ENCODE measurements around the gene DDX39A.
A peak's percentile ranks its signal among the peaks of the same experiment; 100 is the strongest.
"Not testable (repeated sequence)": the region's sequence is repeated elsewhere in the genome, so short reads cannot be mapped to it uniquely, and the experiment has no call there.

Gene DDX39A

DNA sequence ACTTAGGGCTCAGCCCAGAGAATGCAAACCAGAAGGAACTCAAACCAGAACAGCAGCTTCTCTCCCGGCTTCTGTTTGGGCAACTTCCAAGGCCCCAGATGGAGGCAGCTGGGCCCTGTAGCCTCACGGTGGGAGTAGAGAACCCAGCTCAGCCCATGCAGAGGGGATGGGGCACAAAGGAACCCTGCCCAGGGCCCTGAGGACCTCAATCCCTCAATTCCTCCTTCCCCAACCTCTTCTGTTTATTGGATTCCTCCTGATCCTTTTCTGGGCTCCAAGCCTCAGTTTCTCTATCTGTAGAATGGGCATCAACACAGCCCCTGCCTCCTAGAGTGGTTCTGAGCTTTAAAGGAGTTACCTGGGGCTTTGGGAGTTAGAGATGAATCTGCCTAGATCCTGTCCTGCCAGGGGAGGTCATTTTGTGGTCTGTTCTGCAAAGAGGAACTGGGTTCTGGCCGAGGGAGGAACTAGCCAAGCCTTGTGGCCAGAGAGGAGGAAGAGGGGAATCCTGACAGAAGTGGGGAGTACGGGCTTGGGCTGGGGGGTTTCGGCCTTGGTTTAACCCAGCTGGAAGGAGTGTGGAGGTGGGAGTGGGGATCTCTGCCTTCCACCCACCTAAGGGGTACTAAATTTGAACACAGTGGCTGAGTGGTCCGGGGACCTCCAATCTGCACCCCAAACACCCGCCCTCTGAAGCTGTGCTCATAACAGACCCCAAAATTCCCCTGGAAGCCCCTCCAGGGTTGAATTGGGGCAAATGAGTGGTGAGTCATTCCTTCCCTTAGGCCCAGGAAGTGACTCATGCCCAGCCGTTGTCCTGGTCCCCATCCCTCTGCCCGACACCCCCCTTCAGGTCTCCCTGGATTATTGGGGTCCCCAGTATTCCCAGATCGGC is 35.2 kb downstream of the DDX39A start:
- DNase-seq = peak; percentile 46

DNA sequence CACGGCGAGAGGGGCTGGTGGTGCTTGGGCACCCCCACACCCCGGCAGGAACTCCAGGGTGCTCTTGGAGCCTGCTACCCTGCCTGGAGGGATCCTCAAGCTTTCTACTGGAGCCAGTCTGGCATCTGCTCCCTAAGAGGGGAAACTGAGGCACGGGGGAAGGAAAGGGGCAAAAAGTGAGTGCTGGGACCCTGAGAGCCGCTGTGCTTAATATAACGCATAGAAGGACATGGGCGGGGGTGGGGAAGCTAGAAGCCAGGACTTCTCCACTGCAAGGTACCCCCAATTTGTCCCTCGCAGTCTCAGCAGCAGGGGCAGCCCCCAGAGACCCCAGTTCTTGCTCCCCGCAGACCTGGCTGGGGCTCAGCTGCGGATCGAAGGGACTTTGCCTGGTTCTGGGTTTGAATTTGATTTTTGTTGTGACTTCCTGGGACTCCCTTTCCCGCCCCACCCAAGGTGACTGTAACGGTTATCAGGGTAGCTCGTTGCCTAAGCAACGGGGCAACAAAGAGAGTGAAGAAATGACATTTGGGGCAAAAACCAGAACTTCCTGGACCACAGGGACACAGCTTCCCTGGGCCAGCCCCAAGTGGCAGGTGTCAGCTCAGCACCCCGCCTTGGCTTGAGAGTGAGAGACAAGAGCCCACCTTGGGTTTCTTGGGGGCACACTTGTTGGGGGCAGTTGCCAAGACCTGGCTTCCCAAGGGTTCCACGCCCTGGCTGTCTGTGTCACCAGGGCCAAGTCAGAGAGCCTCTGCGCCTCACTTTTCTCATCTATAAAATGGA is 37.3 kb downstream of the DDX39A start:
- peak; percentile 49 for DNase-seq

DNA sequence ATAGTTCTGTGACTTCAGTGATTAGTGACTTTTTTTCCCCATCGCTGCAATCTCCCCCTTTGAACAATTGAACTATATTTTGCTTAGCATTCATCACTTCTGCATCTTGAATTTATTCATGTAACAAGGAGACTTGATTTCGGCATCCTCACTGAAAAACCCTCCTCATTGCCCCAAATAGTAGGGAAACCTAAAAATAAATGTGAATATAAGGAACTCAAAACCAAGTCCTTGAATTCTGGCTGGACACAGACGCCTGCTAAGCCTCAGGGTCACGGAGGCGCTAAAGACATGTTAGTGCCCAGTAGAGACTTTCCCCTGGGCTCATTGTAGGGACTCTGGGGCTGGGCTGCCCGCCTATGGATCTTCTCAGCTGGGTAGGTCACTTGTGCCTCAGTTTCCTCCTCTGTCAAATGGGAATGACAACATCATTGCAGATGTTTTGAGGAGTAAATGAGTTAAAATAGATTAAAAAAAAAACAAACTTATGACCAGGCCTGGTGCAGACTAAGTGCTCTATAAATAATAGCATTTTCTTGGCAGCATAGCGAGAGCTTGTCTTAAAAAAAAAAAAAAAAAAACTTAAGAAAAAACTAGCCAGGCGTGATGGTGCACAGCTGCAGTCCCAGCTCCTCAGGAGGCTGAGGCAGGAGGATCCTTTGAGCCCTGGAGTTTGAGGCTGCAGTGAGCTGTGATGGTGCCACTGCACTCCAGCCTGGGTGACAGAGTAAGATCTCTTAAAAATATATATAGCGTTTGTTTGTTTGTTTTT is 39.7 kb downstream of the DDX39A start:
- no peak for DNase-seq

DNA sequence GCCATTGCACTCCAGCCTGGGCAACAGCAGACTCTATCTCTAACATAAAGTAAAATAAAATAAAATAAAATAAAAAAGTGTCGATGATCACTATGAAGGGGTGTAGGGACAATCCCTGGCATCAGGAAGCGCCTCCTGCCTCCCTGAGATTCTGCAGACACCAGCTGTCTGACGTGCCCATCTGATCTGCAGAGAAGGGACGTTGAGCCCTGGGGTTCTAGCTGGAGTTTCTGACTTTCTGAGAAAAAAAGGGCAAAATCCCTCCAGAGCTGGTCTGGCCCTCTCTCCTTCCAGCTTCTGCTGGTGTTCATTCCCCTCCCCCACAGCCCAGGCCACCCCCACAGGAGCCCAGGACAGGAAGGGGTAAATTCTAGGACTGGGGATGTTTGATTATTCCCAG is 40.3 kb downstream of the DDX39A start:
- DNase-seq = no peak

DNA sequence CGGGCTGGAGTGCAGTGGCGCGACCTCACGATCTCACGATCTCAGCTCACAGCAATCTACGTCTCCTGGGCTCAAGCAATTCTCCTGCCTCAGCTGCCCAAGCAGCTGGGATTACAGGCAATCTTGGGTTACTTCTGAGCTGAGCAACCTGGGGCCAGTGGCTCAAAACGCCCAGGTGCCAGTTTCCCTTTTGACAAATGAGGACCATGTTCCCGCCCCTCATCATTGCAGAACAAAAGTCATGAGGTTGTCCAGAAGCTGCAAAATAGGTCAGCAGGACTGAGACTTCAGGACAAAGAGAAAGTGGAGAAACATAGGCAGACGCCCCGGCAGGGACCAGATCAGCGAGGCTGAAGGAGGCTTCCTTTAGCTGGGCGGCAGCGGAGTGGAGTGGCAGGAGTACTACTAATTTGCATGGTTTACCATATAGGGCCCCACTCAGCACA is 41.2 kb downstream of the DDX39A start:
- DNase-seq = no peak

DNA sequence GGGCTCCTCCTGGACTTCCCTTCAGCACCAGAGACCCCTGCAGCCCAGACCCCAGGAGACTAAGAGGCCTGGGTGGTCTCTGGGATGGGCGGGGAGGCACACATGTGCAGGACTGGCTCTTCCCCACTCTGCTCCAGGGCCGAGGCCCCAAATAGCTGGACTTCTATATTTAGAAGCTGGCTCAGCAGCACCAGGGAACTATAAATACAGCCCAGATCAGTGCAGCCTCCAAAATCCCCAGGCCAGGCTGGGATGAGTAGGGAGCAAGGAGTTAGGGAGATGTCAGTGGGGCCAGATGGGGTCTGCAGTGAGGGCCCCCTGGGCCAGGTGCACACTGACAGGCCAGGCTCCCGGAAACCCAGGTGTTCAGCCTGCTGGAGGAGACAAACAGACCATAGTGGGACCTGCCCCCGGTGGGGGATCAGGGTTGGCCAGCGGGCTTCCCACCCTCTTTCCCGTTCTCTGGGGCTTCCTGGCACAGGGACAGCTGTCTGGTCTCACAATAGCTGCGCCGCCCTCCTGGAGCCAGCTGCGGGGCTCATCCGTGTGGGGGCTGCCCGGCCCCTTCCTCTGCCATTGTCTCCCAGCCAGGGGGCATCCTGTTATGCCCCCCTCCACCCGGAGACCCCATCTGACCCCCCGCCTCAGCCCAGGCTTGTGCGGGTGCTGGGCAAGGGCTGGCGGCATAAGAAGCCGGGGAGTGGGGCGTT is 43.4 kb downstream of the DDX39A start:
- DNase-seq = no peak

DNA sequence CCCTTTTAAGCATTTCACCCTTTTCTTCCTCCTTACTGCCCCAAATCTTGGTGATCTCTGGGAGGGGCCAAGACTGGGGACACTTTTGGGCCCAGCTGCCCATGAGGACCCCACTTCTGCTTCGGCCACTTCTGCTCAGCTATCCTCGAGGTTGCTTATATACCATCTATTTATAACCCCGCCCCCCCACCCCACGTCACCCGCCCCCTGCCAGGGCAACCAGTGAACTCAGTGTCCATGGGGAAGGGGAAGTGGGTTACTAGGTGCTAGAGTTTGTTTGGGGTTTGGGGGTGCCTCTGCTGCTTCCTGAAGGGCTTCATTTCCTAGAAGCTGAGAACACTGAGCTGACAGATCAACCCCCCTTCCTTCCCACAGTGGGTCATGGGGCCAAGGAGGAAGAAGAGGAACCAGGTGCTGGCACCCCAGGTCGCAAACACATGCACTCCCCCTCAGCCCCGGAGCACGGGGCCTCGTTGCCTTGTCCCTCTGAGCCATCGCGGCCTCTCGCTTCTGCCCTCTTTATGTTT is 44.0 kb downstream of the DDX39A start:
- no peak for DNase-seq

DNA sequence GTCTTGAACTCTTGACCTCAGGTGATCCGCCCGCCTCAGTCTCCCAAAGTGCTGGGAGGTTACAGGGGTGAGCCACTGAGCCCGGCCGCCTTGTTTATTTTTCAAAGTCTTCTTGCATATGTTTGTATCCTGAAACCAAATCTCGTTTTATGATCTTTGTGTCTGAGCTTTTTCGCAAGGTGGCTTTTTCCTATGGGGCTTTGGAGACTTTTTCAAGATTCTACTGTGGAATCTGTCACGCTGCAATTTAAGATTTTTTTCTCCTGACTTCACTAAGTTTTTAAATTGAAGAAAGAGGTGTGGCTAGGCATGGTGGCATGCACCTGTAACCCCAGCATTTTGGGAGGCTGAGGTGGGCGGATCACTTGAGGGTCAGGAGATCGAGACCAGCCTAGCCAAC is 44.8 kb downstream of the DDX39A start:
- DNase-seq = not testable (repeated sequence)

DNA sequence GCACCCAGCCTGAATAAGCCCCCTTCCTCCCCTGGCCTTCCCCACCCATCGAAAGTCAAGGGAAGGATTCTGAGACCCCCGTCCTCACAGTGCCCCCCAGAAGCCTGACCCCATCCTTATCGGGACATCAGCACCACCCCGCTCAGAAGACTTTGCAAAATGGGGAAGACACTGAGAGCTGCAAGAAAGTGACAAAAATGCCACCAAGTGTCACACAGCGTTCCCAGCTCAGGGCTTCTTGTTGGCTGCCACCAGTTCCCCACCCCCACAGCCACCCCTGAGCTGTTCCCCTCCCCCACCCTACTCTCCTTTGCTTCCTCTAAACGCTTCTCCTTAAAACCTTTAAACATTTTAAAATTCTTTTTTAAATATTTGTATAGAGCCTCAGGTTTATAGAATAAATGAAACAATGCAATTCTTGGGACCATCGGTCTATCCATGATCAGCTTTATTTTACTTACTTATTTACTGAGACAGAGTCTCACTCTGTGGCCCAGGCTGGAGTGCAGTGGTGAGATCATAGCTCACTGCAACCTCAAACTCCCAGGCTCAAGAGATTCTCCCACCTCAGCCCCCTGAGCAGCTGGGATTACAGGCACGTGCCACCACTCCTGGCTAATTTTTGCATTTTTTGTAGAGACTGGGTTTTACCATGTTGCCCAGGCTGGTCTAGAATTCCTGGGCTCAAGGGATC is 46.6 kb downstream of the DDX39A start:
- not testable (repeated sequence) for DNase-seq

DNA sequence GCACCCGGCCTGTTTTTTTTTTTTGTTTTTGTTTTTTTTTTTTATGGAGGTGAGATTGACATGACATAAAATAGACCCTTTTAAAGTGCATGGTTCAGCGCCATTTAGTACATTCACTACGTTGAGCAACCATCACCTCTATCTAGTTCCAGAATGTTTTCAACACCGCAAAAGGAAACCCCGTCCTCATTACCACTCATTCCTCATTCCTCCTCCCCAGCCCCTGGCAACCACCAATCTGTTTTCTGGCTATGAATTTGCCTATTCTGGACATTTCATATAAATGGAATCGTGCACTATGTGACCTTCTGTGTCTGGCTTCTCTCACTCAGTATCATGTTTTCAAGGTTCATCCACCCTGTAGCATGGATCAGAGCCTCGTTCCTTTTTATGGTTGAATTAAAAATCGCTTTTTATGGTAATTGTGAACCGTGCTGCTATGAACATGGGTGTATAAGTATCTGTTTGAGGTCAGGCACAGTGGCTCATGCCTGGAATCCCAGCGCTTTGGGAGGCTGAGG is 47.8 kb downstream of the DDX39A start:
- DNase-seq = no peak

DNA sequence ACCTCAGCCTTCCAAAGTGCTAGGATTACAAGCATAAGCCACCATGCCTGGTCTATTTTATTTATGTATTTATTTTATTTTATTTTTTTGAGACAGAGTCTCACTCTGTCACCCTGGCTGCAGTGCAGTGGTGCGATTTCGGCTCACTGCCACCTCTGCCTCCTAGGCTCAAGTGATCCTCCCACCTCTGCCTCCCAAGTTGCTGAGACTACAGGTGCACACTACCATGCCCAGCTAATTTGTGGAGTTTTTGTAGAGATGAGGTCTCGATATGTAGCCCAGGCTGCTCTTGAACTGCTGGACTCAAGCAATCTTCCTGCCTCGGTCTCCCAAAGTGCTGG is 48.2 kb downstream of the DDX39A start:
- DNase-seq = no peak

DNA sequence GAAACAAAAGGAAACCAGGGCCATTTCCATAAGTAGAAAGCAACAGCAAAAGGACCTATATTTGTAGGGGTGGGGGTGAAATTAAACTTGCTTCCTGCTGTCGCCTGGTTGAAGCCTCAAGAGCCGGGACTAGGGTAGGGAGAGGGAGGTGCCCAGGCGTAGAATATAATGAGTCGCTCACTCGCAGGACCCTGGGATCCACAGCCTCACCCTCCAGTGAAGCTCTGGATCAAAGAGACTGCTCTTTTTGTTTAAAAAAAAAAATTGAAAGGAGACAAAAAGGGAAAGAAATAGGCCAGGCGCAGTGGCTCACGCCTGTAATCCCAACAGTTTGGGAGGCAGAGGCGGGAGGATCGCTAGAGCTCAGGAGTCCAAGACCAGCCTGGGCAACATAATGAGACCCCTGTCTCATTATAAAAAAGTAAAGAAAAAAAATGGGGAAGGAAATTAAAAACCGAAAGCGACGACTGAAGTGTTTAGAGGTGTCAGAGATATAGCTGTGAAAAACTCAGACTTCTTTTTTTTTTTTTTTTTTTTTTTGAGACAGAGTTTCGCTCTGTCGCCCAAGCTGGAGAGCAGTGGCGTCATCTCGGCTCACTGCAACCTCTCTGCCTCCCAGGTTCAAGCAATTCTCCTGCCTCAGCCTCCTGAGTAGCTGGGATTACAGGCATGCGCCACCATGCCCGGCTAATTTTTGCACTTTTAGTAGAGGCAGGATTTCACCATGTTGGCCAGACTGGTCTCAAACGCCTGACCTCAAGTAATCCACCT is 48.8 kb downstream of the DDX39A start:
- peak; percentile 57 for DNase-seq

DNA sequence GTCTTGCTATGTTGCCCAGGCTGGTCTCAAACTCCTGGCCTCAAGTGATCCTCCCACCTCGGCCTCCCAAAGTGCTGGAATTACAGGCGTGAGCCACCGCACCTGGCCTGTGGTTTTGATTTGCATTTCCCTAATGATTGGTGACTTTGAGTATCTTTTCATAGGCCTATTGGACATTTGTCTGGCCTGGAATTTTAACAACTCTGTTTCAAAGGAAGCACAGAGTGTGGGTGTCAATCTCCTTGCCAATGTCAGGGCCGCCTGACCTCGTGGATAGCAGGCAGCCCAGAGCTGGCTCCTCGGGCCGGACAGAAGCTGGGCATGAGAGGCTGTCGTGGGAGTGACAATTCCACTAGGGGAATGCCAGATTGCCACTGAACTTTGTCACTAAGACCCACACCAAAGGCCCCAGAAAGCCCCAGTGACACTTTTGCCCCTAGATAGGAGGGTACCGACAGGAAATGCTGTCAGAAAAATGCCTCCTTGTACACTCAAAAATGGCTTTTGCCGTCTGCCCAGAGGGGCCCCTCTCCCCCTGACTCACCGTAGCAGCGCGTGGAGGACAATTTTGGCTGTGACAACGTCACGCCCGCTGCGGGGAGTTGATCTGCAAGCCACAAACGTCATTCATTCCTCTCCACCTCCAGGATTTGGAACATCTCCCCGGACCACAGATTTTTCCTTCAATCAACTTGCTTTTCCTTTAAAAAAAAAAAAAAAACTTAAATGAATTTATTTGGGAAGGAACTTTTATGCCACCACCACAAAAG is 49.6 kb downstream of the DDX39A start:
- peak; percentile 86 for DNase-seq

DNA sequence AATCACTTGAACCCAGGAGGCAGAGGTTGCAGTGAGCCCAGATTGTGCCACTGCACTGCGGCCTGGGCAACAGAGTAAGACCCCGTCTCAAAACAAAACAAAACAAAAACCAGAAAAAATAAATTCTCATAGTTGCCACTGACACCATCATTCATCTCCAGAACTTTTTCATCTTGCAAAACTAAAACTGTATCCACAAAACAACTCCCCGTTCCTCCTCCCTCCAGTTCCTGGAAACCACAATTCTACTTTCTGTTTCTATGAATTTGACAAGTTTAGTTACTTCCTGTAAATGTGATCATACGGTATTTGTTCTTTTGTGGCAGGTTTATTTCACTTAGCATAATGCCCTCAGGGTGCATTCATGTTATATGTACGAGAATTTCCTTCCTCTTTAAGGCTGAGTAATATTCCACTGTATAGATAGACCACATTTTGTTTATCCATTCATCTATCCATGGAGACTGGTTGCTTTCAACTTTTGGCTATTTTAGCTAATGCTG is 51.1 kb downstream of the DDX39A start:
- DNase-seq = no peak

DNA sequence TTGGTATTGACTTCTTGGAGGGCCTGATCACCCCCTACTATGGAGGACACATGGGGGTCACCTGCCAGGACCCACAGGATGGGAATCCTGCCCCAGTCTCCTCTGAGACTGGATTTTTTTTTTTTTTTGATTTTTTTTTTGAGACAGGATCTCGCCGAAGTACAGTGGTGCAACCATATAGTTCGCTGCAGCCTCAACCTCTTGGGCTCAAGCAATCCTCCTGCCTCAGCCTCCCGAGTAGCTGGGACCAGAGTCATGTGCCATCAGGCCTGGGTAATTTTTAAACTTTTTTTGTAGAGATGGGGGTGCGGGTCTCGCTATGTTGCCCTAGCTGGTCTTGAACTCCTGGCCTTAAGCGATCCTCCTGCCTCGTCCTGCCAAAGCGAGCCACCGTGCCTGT is 52.1 kb downstream of the DDX39A start:
- DNase-seq = no peak

DNA sequence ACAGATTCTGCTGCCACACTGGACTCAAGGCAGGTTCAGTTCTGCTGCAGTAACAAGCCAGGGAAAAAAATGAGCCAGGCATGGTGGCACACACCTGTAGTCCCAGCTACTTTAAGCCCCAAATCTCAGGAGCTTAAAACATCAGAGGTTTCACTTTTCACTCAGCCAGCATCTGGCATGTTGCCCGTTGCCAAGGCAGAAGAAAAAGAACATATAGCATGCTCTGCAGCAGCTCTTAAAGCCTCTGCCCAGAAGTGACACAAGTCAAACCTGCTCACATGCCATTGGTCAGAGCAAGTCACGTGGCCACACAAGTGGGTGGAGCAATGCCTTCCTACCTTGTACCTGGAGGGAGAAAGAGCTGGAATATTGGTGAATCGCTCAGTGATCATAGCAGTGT is 52.6 kb downstream of the DDX39A start:
- DNase-seq = peak; percentile 84

DNA sequence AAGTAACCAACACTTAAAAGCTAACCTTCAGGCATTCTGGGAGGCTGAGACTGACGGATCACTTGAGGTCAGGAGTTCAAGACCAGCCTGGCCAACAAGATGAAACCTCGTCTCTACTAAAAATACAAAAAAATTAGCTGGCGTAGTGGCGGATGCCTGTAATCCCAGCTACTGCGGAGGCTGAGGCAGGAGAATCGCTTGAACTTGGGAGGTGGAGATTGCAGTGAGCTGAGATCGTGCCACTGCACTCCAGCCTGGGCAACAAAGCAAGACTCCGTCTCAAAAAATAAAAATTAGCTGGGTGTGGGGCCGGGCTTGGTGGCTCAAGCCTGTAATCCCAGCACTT is 55.1 kb downstream of the DDX39A start:
- DNase-seq = not testable (repeated sequence)

DNA sequence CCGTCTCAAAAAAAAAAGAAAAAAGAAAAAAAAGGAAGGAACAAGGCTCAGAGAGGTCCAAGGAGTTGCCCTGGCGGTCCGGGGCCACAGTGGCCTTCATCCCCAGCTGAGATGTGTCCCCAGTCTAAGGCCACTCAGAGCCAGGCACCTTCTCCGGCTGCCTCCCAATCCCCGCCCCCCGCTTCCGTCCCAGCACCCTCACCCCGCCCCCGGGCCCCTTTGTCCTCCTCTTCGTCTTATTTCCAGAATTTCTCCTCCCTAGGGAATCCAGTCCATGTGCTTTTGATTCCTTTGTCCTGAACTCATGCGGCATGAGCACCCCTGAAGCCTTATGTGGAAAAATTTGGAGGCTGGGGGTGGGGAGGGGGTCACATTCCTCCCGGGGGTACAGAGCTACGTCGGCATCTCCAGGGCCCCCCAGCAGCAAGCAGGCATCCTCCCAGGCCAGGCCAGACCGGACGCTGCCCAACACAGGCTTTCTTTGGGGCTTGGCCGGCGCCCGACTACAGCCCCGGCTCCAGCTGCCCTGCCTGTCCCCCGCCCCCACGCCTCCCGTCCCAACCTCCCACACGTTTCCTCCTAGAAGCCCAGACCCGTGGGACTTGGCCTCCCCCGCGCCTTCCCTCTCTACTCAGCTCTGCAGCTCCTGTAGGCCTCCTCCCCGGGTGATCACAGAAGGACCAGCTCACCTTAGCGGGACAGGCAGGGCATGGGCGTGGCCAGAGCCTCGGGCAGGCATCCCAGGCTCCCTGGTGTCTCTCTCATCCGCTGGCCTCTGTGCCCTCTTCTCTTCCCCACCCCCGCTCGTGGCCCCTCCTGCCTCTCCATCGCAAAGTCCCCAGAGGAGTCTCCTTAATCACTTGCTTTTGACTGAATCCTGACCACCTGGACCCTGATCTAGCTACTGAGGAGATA is 55.7 kb downstream of the DDX39A start:
- DNase-seq = peak; percentile 62

DNA sequence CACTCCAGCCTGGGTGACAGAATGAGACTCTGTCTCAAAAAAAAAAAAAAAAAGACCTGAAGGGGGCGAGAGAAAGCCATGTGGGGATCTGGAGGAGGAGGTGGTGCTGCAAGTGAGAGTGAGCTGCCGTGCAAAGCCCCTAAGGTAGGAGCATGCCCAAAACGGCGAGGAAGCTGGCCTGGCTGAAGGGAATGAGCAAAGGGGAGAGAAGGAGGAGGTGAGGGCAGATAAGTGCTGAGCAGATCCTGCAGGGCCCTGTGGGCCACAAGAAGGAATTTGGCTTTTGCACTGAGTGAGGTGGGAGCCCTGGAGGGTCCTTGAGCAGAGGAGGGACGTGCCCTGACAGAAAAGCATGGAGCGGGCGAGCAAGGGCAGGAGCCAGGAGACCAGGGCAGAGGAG is 57.3 kb downstream of the DDX39A start:
- DNase-seq = peak; percentile 55
